COR-L47 (cell line): ENCODE results near the gene TAMALIN.

Experiments used
- DNase-seq: peaks from one replicate; lab custom pipeline; 2025; lab: John Stamatoyannopoulos, UW

Gene TAMALIN

GRCh38 chr12:51984657-51985056 lies 22.1 kb upstream of the TAMALIN start:
- DNase-seq, result no peak

- no peak for DNase-seq
These were observed 21.5 kb upstream of the TAMALIN start for GRCh38 chr12:51985154-51985835.

GRCh38 chr12:51986834-51987233 lies 19.9 kb upstream of the TAMALIN start:
- no peak for DNase-seq

GRCh38 chr12:51992246-51992645 lies 14.5 kb upstream of the TAMALIN start:
- DNase-seq, result no peak

- no peak for DNase-seq
These were observed 12.3 kb upstream of the TAMALIN start for GRCh38 chr12:51994539-51994820.

GRCh38 chr12:51994959-51995358 lies 11.8 kb upstream of the TAMALIN start:
- DNase-seq, result no peak

- no peak for DNase-seq
These were observed 9.6 kb upstream of the TAMALIN start for GRCh38 chr12:51997136-51997535.

GRCh38 chr12:52003016-52003550 lies 3.7 kb upstream of the TAMALIN start:
- DNase-seq, result no peak

GRCh38 chr12:52003591-52003990 lies 3.2 kb upstream of the TAMALIN start:
- no peak for DNase-seq

GRCh38 chr12:52004042-52004648 lies 2.6 kb upstream of the TAMALIN start:
- DNase-seq, result peak; percentile 82

GRCh38 chr12:52005218-52005902 lies 1.4 kb upstream of the TAMALIN start:
- DNase-seq, result no peak

- no peak for DNase-seq
These were observed 643 bp upstream of the TAMALIN start for GRCh38 chr12:52005903-52006703.

GRCh38 chr12:52007158-52007921 lies 594 bp downstream of the TAMALIN start:
- DNase-seq, result peak; percentile 29

GRCh38 chr12:52007982-52008510 lies 1.3 kb downstream of the TAMALIN start:
- no peak for DNase-seq

GRCh38 chr12:52009081-52009751 lies 2.5 kb downstream of the TAMALIN start:
- DNase-seq, result no peak

GRCh38 chr12:52010152-52010622 lies 3.4 kb downstream of the TAMALIN start:
- peak; percentile 77 for DNase-seq

GRCh38 chr12:52010692-52011601 lies 4.2 kb downstream of the TAMALIN start:
- peak; percentile 90 for DNase-seq

- DNase-seq, result no peak
These were observed 5.0 kb downstream of the TAMALIN start for GRCh38 chr12:52011602-52012214.
